ENCODE measurements around the gene HECW1.
"Not testable (repeated sequence)": the region's sequence is repeated elsewhere in the genome, so short reads cannot be mapped to it uniquely, and the experiment has no call there.

Gene HECW1

DNA sequence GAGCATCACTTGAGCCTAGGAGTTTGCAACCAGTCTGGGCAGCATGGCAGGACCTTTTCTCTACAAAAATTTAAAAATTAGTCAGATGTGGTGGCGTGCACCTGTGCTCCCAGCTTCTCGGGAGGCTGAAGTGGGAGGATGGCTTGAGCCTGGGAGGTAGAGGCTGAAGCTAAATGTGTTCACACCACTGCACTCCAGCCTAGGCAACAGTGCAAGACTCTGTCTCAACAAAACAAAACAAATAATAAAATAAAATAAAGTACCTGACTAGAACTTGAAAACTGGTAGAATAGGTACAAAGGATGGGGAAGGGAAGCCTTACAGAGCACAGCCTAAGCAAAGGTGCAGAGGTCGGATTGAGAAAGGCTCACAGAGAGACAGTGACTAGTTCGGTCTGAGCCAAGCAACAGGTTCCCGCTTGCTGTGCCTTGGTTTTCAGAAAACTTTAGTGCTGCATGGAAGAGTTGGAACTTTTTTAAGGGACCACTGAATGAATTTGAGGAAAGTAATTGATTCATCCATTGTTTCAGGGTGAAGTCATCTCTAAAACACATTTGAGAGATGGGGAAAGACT lies 370.3 kb downstream of the HECW1 start:
- Histone ChIP-seq H3K4me3 (no peak overlapping the region), H3K27ac (no peak overlapping the region), H3K36me3 (peaks cover 0 to 27% (median 6%) of the 10 kb centered on the region in 11 experiments; a peak in 10 of 22 replicates), H3K9me3 (replicated peaks in 1 of 11) (peaks cover 4 to 12% (median 10%) of the 10 kb centered on the region in 11 experiments; a peak in 13 of 22 replicates), H3K27me3 (no peaks in the 10 kb centered on the region), H3K4me1 (peaks cover 0 to 23% (median 7%) of the 10 kb centered on the region in 10 experiments; a peak in 13 of 20 replicates), H4K20me1 (no peaks in the 10 kb centered on the region), H3K4me2 (no peak overlapping the region), H3K9ac (no peak overlapping the region)
- TF ChIP-seq Cebpa-rat (IDR thresholded peaks at IDR 0.05), result no peak

GRCh38 chr7:43484678-43485395 lies 372.4 kb downstream of the HECW1 start:
- peaks cover 0 to 4% (median 0%) of the 10 kb centered on the region in 11 experiments; a peak in 2 of 22 replicates for H3K9me3 ChIP-seq (replicated peaks in 1 of 11)
- H3K4me1 ChIP-seq, result peaks cover 12 to 44% (median 25%) of the 10 kb centered on the region in 10 experiments
- no peak overlapping the region for H3K4me3 ChIP-seq
- no peaks in the 10 kb centered on the region for H4K20me1 ChIP-seq
- peaks cover 0 to 17% (median 4%) of the 10 kb centered on the region in 11 experiments; a peak in 10 of 22 replicates for H3K36me3 ChIP-seq
- no peak overlapping the region for H3K9ac ChIP-seq
- 0 out of 22 replicates have a peak overlapping the region, but pooled peaks of 1 of the 11 experiments have one; percentile 12 for H3K4me2 ChIP-seq
- TF ChIP-seq Cebpa-rat (IDR thresholded peaks at IDR 0.05), result no peak
- no peak overlapping the region for H3K27ac ChIP-seq
- no peaks in the 10 kb centered on the region for H3K27me3 ChIP-seq

GRCh38 chr7:43485580-43485979 lies 373.1 kb downstream of the HECW1 start:
- H3K27ac ChIP-seq, result no peak overlapping the region
- H3K9ac ChIP-seq, result no peak overlapping the region
- no peak for TF ChIP-seq Cebpa-rat (IDR thresholded peaks at IDR 0.05)
- H3K4me2 ChIP-seq, result no peak overlapping the region
- H4K20me1 ChIP-seq, result no peaks in the 10 kb centered on the region
- H3K4me3 ChIP-seq, result no peak overlapping the region
- H3K27me3 ChIP-seq, result no peaks in the 10 kb centered on the region
- H3K4me1 ChIP-seq, result peaks cover 12 to 51% (median 29%) of the 10 kb centered on the region in 10 experiments
- H3K9me3 ChIP-seq (replicated peaks in 1 of 11), result peaks cover 0 to 4% (median 0%) of the 10 kb centered on the region in 11 experiments; a peak in 3 of 22 replicates
- peaks cover 0 to 11% (median 0%) of the 10 kb centered on the region in 11 experiments; a peak in 3 of 22 replicates for H3K36me3 ChIP-seq

- not testable (repeated sequence) for H3K36me3 ChIP-seq; H3K9ac ChIP-seq; H3K27ac ChIP-seq; H3K4me2 ChIP-seq; H3K4me3 ChIP-seq; H3K27me3 ChIP-seq; H3K9me3 ChIP-seq (replicated peaks in 1 of 11); H4K20me1 ChIP-seq
- peaks cover 12 to 56% (median 29%) of the 10 kb centered on the region in 10 experiments for H3K4me1 ChIP-seq
These were observed 373.6 kb downstream of the HECW1 start for GRCh38 chr7:43486008-43486407.

DNA sequence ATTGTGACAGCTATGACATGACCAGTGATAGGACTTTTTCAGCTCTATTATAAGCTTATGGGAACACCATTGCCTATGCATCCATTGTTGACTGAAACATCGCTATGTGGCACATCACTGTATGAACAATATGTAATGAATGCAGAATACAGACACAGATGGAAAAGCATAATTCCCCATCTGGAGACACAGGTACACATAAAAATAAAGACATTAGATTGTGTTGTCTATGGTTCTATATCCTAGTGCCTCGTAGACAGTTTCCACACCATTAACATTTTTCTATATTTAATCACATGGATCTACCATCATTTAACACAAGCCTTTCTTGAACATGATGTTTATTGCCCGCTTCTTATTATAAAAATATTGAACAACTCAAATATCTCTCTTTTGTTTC lies 374.2 kb downstream of the HECW1 start:
- Histone ChIP-seq H3K9ac (no peak overlapping the region), H3K27me3 (no peaks in the 10 kb centered on the region), H3K4me2 (no peak overlapping the region), H3K4me1 (peaks cover 12 to 56% (median 29%) of the 10 kb centered on the region in 10 experiments), H3K36me3 (peaks cover 0 to 5% (median 0%) of the 10 kb centered on the region in 11 experiments; a peak in 2 of 22 replicates), H4K20me1 (no peaks in the 10 kb centered on the region), H3K9me3 (replicated peaks in 1 of 11) (peaks cover 0 to 9% (median 0%) of the 10 kb centered on the region in 11 experiments; a peak in 3 of 22 replicates), H3K27ac (no peak overlapping the region), H3K4me3 (no peak overlapping the region)
- no peak for TF ChIP-seq Cebpa-rat (IDR thresholded peaks at IDR 0.05)

DNA sequence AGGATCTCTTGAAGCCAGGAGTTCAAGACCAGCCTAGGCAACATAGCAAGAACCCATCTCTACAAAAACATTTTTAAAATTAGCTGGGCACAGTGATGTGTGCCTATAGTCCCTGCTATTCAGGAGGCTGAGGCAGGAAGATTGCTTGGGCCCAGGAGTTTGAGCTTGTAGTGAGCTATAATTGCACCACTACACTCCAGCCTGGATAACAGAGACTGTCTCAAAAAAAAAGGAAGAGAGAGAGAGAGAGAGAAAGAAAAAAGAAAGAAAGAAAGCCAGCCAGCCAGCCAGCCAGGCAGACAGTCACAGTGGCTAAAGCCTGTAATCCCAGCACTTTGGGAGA lies 375.3 kb downstream of the HECW1 start:
- peaks cover 0 to 9% (median 0%) of the 10 kb centered on the region in 11 experiments; a peak in 3 of 22 replicates for H3K9me3 ChIP-seq (replicated peaks in 1 of 11)
- peaks cover 0 to 10% (median 0%) of the 10 kb centered on the region in 11 experiments; a peak in 3 of 22 replicates for H3K36me3 ChIP-seq
- no peaks in the 10 kb centered on the region for H4K20me1 ChIP-seq
- peaks cover 12 to 56% (median 29%) of the 10 kb centered on the region in 10 experiments for H3K4me1 ChIP-seq
- H3K27me3 ChIP-seq, result no peaks in the 10 kb centered on the region
- H3K4me2 ChIP-seq, result peak overlapping the region in 7 of 11 experiments; percentile 14 to 78 (median 49); a peak in 13 of 22 replicates
- H3K27ac ChIP-seq, result peak overlapping the region in 5 of 11 experiments; percentile 35 to 74 (median 54); a peak in 8 of 22 replicates
- H3K4me3 ChIP-seq, result no peak overlapping the region
- no peak for TF ChIP-seq Cebpa-rat (IDR thresholded peaks at IDR 0.05)
- no peak overlapping the region for H3K9ac ChIP-seq

DNA sequence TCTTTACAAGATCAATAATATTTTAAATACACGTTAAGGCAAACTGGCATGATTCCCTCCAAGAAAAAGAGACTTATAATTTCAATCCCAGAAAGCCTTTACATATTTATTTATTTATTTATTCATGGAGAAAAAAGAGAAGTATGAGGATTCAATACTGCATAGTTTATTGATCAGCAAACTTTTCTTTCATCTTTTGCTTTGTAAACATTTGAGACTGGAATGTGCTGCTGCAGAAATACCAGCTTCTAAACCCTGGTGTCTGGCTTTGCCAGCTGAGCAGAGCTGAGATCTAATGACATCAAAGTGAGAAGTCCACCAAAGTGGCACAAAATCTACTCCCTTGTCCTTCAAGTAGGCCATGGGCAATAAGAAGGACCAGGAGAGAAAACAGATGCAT lies 376.8 kb downstream of the HECW1 start:
- Histone ChIP-seq H3K27ac (peak overlapping the region in 7 of 11 experiments; percentile 33 to 74 (median 66); a peak in 14 of 22 replicates), H3K9ac (peak overlapping the region in 5 of 11 experiments; percentile 25 to 61 (median 55); a peak in 10 of 22 replicates), H3K27me3 (no peaks in the 10 kb centered on the region), H3K36me3 (peaks cover 0 to 22% (median 2%) of the 10 kb centered on the region in 11 experiments; a peak in 8 of 22 replicates), H3K9me3 (replicated peaks in 1 of 11) (peaks cover 0 to 9% (median 0%) of the 10 kb centered on the region in 11 experiments; a peak in 3 of 22 replicates), H3K4me1 (peaks cover 12 to 51% (median 29%) of the 10 kb centered on the region in 10 experiments), H4K20me1 (no peaks in the 10 kb centered on the region), H3K4me3 (peak overlapping the region in 3 of 10 experiments; percentile 2 to 43 (median 9); a peak in 3 of 20 replicates), H3K4me2 (peak overlapping the region; percentile 45 to 80 (median 66); a peak in 21 of 22 replicates)
- TF ChIP-seq Cebpa-rat (IDR thresholded peaks at IDR 0.05), result no peak

GRCh38 chr7:43490016-43490415 lies 377.6 kb downstream of the HECW1 start:
- Histone ChIP-seq H3K27me3 (no peaks in the 10 kb centered on the region), H3K4me3 (0 out of 20 replicates have a peak overlapping the region, but pooled peaks of 1 of the 10 experiments have one; percentile 2), H3K9ac (peak overlapping the region in 1 of 11 experiments; percentile 55; a peak in 1 of 22 replicates), H3K4me1 (peaks cover 12 to 46% (median 29%) of the 10 kb centered on the region in 10 experiments), H3K27ac (peak overlapping the region in 4 of 11 experiments; percentile 66 to 74 (median 70); a peak in 7 of 22 replicates), H3K9me3 (replicated peaks in 1 of 11) (peaks cover 0 to 9% (median 0%) of the 10 kb centered on the region in 11 experiments; a peak in 3 of 22 replicates), H3K4me2 (peak overlapping the region in 8 of 11 experiments; percentile 59 to 80 (median 74); a peak in 16 of 22 replicates), H4K20me1 (no peaks in the 10 kb centered on the region), H3K36me3 (peaks cover 0 to 22% (median 2%) of the 10 kb centered on the region in 11 experiments; a peak in 8 of 22 replicates)
- 0 out of 22 replicates have a peak, but pooled peaks of 1 of the 11 experiments have one; percentile 31 for TF ChIP-seq Cebpa-rat (IDR thresholded peaks at IDR 0.05)

All from BLaER1 treated with 17β-estradiol and CSF1 and Interleukin-3, amounts not matched to agents 10 nM and 100 nM (cell line).